Stimulated activated CD4-positive, alpha-beta T cell treated with anti-CD3 and anti-CD28 coated beads, Interleukin-2, amount 100 ng/mL, for 48 hours (primary cell): ENCODE data around the gene MYH16.
"Not testable (repeated sequence)": the region's sequence is repeated elsewhere in the genome, so short reads cannot be mapped to it uniquely, and the experiment has no call there.

Experiments
- DNase-seq, 2 donors: peaks; one replicate each; pipeline ENCODE4 v3.0.0-alpha.2; 2020

The MYH16 gene

GRCh38 chr7:99357701-99358490, 85.3 kb downstream of the MYH16 start:
- DNase-seq, result no peak

DNA sequence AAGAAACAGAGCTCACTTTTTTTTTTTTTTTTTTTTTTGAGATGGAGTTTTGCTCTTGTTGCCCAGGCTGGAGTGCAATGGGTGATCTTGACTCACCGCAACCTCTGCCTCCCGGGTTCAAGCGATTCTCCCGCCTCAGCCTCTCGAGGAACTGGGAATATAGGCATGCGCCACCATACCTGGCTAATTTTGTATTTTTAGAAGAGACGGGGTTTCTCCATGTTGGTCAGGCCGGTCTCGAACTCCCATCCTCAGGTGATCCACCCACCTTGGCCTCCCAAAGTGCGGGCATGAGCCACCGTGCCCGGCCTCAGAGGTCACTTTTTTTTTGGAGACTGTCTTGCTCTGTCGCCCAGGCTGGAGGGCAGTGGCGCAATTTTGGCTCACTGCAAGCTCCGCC, 85.9 kb downstream of the MYH16 start:
- DNase-seq, result not testable (repeated sequence)

DNA sequence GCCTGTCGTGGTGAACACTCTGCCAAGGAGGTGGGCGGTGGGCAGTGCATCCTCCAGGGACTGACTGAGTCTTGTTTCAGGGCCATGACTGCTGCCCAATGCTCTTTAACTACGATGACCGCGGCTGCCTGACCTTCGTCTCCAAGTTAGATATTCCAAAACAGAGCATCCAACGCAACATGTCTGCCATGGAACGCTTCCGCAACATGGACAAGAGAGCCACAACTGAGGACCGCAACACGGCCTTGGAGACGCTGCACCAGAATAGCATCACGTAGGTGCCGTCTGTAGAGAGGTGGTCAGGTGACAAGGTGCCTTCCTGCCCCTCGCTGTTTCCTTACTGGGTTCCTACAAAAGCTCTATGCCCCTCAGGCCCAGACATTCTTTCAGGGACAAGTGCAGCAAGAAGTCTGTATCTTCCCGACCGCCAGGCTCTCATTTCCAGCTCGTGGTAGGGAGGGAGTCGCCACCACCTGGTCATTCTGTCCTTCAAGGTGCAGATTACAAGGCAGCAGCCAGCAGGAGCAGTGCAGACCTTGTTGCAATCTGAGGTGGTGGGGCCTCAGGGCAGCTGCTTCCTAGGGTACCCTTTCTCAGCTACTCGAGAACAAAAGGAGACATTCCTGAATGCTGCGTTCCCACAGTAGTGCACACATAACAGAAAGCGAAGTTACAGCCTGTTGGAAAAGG, 87.0 kb downstream of the MYH16 start:
- DNase-seq, result no peak
